C4-2B (cell line): ENCODE results near the gene ATP2A1.
"Not testable (repeated sequence)": the region's sequence is repeated elsewhere in the genome, so short reads cannot be mapped to it uniquely, and the experiment has no call there.

Experiments used
- CTCF ChIP-seq: fragments of 450-650 bp; conservative IDR thresholded peaks from 2 replicates; pipeline ENCODE4 v1.5.1; 2017; ENCODE audit warnings: mild to moderate bottlenecking
- ZFX ChIP-seq: fragments of 450-650 bp; IDR thresholded peaks from 2 replicates; pipeline ENCODE4 v1.6.1; 2017

DNA sequence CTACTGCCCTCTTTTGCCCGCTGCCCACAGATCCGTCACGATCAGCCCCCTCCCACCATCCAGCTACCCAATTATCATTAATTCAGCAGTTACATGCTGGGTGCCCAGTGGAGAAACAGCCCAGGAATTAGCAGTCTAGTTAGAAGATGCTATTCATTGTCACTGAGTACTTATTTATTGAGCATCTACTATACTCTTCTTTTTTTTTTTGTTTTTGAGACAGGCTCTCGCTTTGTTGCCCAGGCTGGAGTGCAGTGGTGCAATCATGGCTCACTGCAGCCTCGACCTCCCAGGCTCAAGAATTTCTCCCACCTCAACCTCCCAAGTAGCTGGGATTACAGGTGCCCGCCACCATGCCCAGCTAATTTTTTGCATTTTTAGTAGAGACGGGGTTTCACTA lies 61.5 kb downstream of the ATP2A1 start:
- TF ChIP-seq ZFX, CTCF: not testable (repeated sequence)
